Anterior cingulate cortex (tissue), 58 donors: ENCODE results near the gene BCL11A.

ENCODE experiments used
- DNase-seq, 58 donors: peaks; one replicate each; lab custom pipeline; 2025; lab: John Stamatoyannopoulos, UW

BCL11A gene

GRCh38 chr2:60529785-60530627, 23.4 kb downstream of the BCL11A start:
- no peak for DNase-seq

GRCh38 chr2:60529136-60529784, 24.2 kb downstream of the BCL11A start:
- no peak for DNase-seq

- DNase-seq = no peak
Measured at GRCh38 chr2:60528281-60529020, 25.0 kb downstream of the BCL11A start.

- DNase-seq = no peak
Measured at GRCh38 chr2:60527762-60528161, 25.7 kb downstream of the BCL11A start.

GRCh38 chr2:60526623-60527022, 26.8 kb downstream of the BCL11A start:
- no peak for DNase-seq

GRCh38 chr2:60525899-60526298, 27.6 kb downstream of the BCL11A start:
- no peak for DNase-seq

GRCh38 chr2:60524874-60525273, 28.6 kb downstream of the BCL11A start:
- no peak for DNase-seq

GRCh38 chr2:60523963-60524362, 29.5 kb downstream of the BCL11A start:
- DNase-seq = no peak

GRCh38 chr2:60522462-60522861, 31.0 kb downstream of the BCL11A start:
- DNase-seq = no peak

- no peak for DNase-seq
Measured at GRCh38 chr2:60521626-60522025, 31.8 kb downstream of the BCL11A start.

- no peak for DNase-seq
Measured at GRCh38 chr2:60520917-60521539, 32.4 kb downstream of the BCL11A start.

GRCh38 chr2:60520151-60520876, 33.1 kb downstream of the BCL11A start:
- DNase-seq = no peak

- DNase-seq = no peak
Measured at GRCh38 chr2:60519231-60519863, 34.1 kb downstream of the BCL11A start.

GRCh38 chr2:60518567-60518966, 34.9 kb downstream of the BCL11A start:
- no peak for DNase-seq

- DNase-seq = no peak
Measured at GRCh38 chr2:60517446-60517845, 36.0 kb downstream of the BCL11A start.

- DNase-seq = no peak
Measured at GRCh38 chr2:60516826-60517225, 36.6 kb downstream of the BCL11A start.

GRCh38 chr2:60516383-60516811, 37.1 kb downstream of the BCL11A start:
- DNase-seq = no peak

- no peak for DNase-seq
Measured at GRCh38 chr2:60515721-60516226, 37.7 kb downstream of the BCL11A start.

- no peak for DNase-seq
Measured at GRCh38 chr2:60513996-60514395, 39.5 kb downstream of the BCL11A start.
